IPS-20b (cell line): ENCODE data around the gene PLXND1.

Experiments used
- H3K27ac ChIP-seq: one replicate; pipeline ENCODE4 v1.5.1; 2013; ENCODE audit warnings: low read length
- H3K27me3 ChIP-seq: 2 replicates; pipeline ENCODE4 v1.6.1; 2013; ENCODE audit warnings: mild to moderate bottlenecking, low read length, inconsistent platforms; ENCODE audit not compliant: insufficient read depth
- H3K36me3 ChIP-seq: 2 replicates; pipeline ENCODE4 v1.6.1; 2013; ENCODE audit warnings: low read depth, mild to moderate bottlenecking, inconsistent platforms, low read length, moderate library complexity; ENCODE audit not compliant: insufficient read depth
- H3K4me1 ChIP-seq: 2 replicates; pipeline ENCODE4 v1.6.1; 2013; ENCODE audit warnings: mild to moderate bottlenecking, control low read depth, inconsistent platforms, low read length, moderate library complexity; ENCODE audit not compliant: insufficient read depth
- H3K4me3 ChIP-seq: 2 replicates; pipeline ENCODE4 v1.5.1; 2013; ENCODE audit warnings: mild to moderate bottlenecking, low read length, inconsistent platforms
- H3K9ac ChIP-seq: 2 replicates; pipeline ENCODE4 v1.6.1; 2013; ENCODE audit warnings: low read depth, mild to moderate bottlenecking, inconsistent platforms, low read length, moderate library complexity
- H3K9me3 ChIP-seq: 2 replicates; pipeline ENCODE4 v1.6.1; 2013; ENCODE audit warnings: mild to moderate bottlenecking, low read depth, low read length, inconsistent platforms; ENCODE audit not compliant: insufficient read depth

The PLXND1 gene

GRCh38 chr3:129585949-129586657, 20.4 kb downstream of the PLXND1 start:
- Histone ChIP-seq H3K27ac (no peak overlapping the region), H3K4me3 (no peak overlapping the region), H3K4me1 (peaks cover 5% of the 10 kb centered on the region; the same call in 1 of the 2 replicates), H3K27me3 (no peaks in the 10 kb centered on the region), H3K9ac (no peak overlapping the region), H3K9me3 (no peaks in the 10 kb centered on the region), H3K36me3 (peaks cover 4% of the 10 kb centered on the region; the same call in 1 of the 2 replicates)

GRCh38 chr3:129584631-129585030, 21.8 kb downstream of the PLXND1 start:
- no peak overlapping the region for H3K4me3 ChIP-seq
- no peaks in the 10 kb centered on the region for H3K9me3 ChIP-seq
- H3K27ac ChIP-seq = no peak overlapping the region
- peaks cover 4% of the 10 kb centered on the region; the same call in 1 of the 2 replicates for H3K36me3 ChIP-seq
- no peaks in the 10 kb centered on the region for H3K27me3 ChIP-seq
- no peaks in the 10 kb centered on the region for H3K4me1 ChIP-seq
- H3K9ac ChIP-seq = no peak overlapping the region

- H3K4me3 ChIP-seq = no peak overlapping the region
- no peaks in the 10 kb centered on the region for H3K9me3 ChIP-seq
- H3K27ac ChIP-seq = no peak overlapping the region
- H3K9ac ChIP-seq = no peak overlapping the region
- no peaks in the 10 kb centered on the region for H3K4me1 ChIP-seq
- H3K36me3 ChIP-seq = peaks cover 4% of the 10 kb centered on the region; the same call in 1 of the 2 replicates
- no peaks in the 10 kb centered on the region for H3K27me3 ChIP-seq
Observed at GRCh38 chr3:129583289-129583688, 23.2 kb downstream of the PLXND1 start.

GRCh38 chr3:129582799-129583198, 23.7 kb downstream of the PLXND1 start:
- H3K4me1 ChIP-seq = no peaks in the 10 kb centered on the region
- H3K9ac ChIP-seq = no peak overlapping the region
- no peaks in the 10 kb centered on the region for H3K27me3 ChIP-seq
- H3K36me3 ChIP-seq = peaks cover 4% of the 10 kb centered on the region; the same call in 1 of the 2 replicates
- H3K27ac ChIP-seq = no peak overlapping the region
- no peaks in the 10 kb centered on the region for H3K9me3 ChIP-seq
- no peak overlapping the region for H3K4me3 ChIP-seq

- H3K4me1 ChIP-seq = no peaks in the 10 kb centered on the region
- H3K9me3 ChIP-seq = no peaks in the 10 kb centered on the region
- no peaks in the 10 kb centered on the region for H3K27me3 ChIP-seq
- H3K36me3 ChIP-seq = peaks cover 4% of the 10 kb centered on the region; the same call in 1 of the 2 replicates
- no peak overlapping the region for H3K4me3 ChIP-seq
- H3K27ac ChIP-seq = no peak overlapping the region
- H3K9ac ChIP-seq = no peak overlapping the region
Observed at GRCh38 chr3:129581623-129582022, 24.9 kb downstream of the PLXND1 start.

- Histone ChIP-seq H3K9me3 (no peaks in the 10 kb centered on the region), H3K4me1 (no peaks in the 10 kb centered on the region), H3K4me3 (no peak overlapping the region), H3K36me3 (no peaks in the 10 kb centered on the region), H3K27ac (no peak overlapping the region), H3K27me3 (no peaks in the 10 kb centered on the region), H3K9ac (no peak overlapping the region)
Observed at GRCh38 chr3:129579991-129580390, 26.5 kb downstream of the PLXND1 start.

- no peak overlapping the region for H3K27ac ChIP-seq
- no peaks in the 10 kb centered on the region for H3K27me3 ChIP-seq
- no peaks in the 10 kb centered on the region for H3K36me3 ChIP-seq
- H3K9ac ChIP-seq = no peak overlapping the region
- H3K9me3 ChIP-seq = no peaks in the 10 kb centered on the region
- H3K4me3 ChIP-seq = no peak overlapping the region
- no peaks in the 10 kb centered on the region for H3K4me1 ChIP-seq
Observed at GRCh38 chr3:129577925-129578786, 28.3 kb downstream of the PLXND1 start.

GRCh38 chr3:129577366-129577765, 29.1 kb downstream of the PLXND1 start:
- Histone ChIP-seq H3K4me3 (no peak overlapping the region), H3K36me3 (no peaks in the 10 kb centered on the region), H3K9me3 (no peaks in the 10 kb centered on the region), H3K4me1 (peaks cover 3% of the 10 kb centered on the region; the same call in 1 of the 2 replicates), H3K9ac (no peak overlapping the region), H3K27ac (no peak overlapping the region), H3K27me3 (no peaks in the 10 kb centered on the region)

- H3K36me3 ChIP-seq = no peaks in the 10 kb centered on the region
- no peaks in the 10 kb centered on the region for H3K27me3 ChIP-seq
- no peak overlapping the region for H3K27ac ChIP-seq
- no peak overlapping the region for H3K4me3 ChIP-seq
- no peak overlapping the region for H3K9ac ChIP-seq
- peaks cover 3% of the 10 kb centered on the region; the same call in 1 of the 2 replicates for H3K4me1 ChIP-seq
- no peaks in the 10 kb centered on the region for H3K9me3 ChIP-seq
Observed at GRCh38 chr3:129576514-129577352, 29.7 kb downstream of the PLXND1 start.

GRCh38 chr3:129575997-129576384, 30.5 kb downstream of the PLXND1 start:
- Histone ChIP-seq H3K9ac (no peak overlapping the region), H3K27me3 (no peaks in the 10 kb centered on the region), H3K4me1 (peaks cover 3% of the 10 kb centered on the region; the same call in 1 of the 2 replicates), H3K4me3 (no peak overlapping the region), H3K27ac (no peak overlapping the region), H3K36me3 (no peaks in the 10 kb centered on the region), H3K9me3 (no peaks in the 10 kb centered on the region)

- no peaks in the 10 kb centered on the region for H3K9me3 ChIP-seq
- H3K9ac ChIP-seq = no peak overlapping the region
- no peaks in the 10 kb centered on the region for H3K36me3 ChIP-seq
- H3K4me1 ChIP-seq = peaks cover 3% of the 10 kb centered on the region; the same call in 1 of the 2 replicates
- H3K27ac ChIP-seq = no peak overlapping the region
- no peak overlapping the region for H3K4me3 ChIP-seq
- no peaks in the 10 kb centered on the region for H3K27me3 ChIP-seq
Observed at GRCh38 chr3:129575233-129575996, 31.1 kb downstream of the PLXND1 start.
